Activated naive CD8-positive, alpha-beta T cell treated with anti-CD3 and anti-CD28 coated beads, Interleukin-2, amount 50 U/mL, for 24 hours (primary cell): ENCODE data around the gene CCNI.

ENCODE experiments used
- ATAC-seq: fragments of 150-1000 bp; cut with Tn5 transposase; one replicate; pipeline ENCODE4 v1.10.0; 2021
- DNase-seq: peaks from one replicate; pipeline ENCODE4 v3.0.0; 2021
- H3K27ac Mint-ChIP-seq: one replicate; pipeline ENCODE4 v1.8.0; 2021; ENCODE audit warnings: mild to moderate bottlenecking, mixed read lengths
- H3K27me3 Mint-ChIP-seq: one replicate; pipeline ENCODE4 v1.8.0; 2021; ENCODE audit warnings: mixed read lengths
- H3K36me3 Mint-ChIP-seq: one replicate; pipeline ENCODE4 v1.8.0; 2021; ENCODE audit warnings: low read depth, mixed read lengths
- H3K4me1 Mint-ChIP-seq: one replicate; pipeline ENCODE4 v1.8.0; 2021; ENCODE audit warnings: mixed read lengths
- H3K4me3 Mint-ChIP-seq: one replicate; pipeline ENCODE4 v1.8.0; 2021; ENCODE audit warnings: mild to moderate bottlenecking, moderate library complexity, mixed read lengths
- H3K9me3 Mint-ChIP-seq: one replicate; pipeline ENCODE4 v1.8.0; 2021; ENCODE audit warnings: mixed read lengths

CCNI gene

GRCh38 chr4:77012726-77013125 lies 63.1 kb downstream of the CCNI start:
- H3K4me1 Mint-ChIP-seq, result peaks cover 49% of the 10 kb centered on the region
- DNase-seq (no peak), ATAC-seq (no peak)
- H3K4me3 Mint-ChIP-seq, result no peak overlapping the region
- peaks cover 50% of the 10 kb centered on the region for H3K36me3 Mint-ChIP-seq
- no peaks in the 10 kb centered on the region for H3K9me3 Mint-ChIP-seq
- H3K27ac Mint-ChIP-seq, result no peak overlapping the region
- H3K27me3 Mint-ChIP-seq, result no peaks in the 10 kb centered on the region

GRCh38 chr4:77010841-77011354 lies 64.9 kb downstream of the CCNI start:
- peaks cover 46% of the 10 kb centered on the region for H3K36me3 Mint-ChIP-seq
- no peak overlapping the region for H3K27ac Mint-ChIP-seq
- DNase-seq (no peak), ATAC-seq (no peak)
- H3K4me3 Mint-ChIP-seq, result no peak overlapping the region
- H3K27me3 Mint-ChIP-seq, result no peaks in the 10 kb centered on the region
- H3K9me3 Mint-ChIP-seq, result no peaks in the 10 kb centered on the region
- H3K4me1 Mint-ChIP-seq, result peaks cover 64% of the 10 kb centered on the region

GRCh38 chr4:77009511-77010115 lies 66.2 kb downstream of the CCNI start:
- Mint-ChIP-seq H3K27me3 (no peaks in the 10 kb centered on the region), H3K4me3 (no peak overlapping the region), H3K36me3 (peaks cover 43% of the 10 kb centered on the region), H3K4me1 (peaks cover 65% of the 10 kb centered on the region), H3K27ac (no peak overlapping the region), H3K9me3 (no peaks in the 10 kb centered on the region)
- ATAC-seq, result no peak
- DNase-seq, result no peak

- H3K9me3 Mint-ChIP-seq, result no peaks in the 10 kb centered on the region
- peak; percentile 83 for ATAC-seq
- peaks cover 71% of the 10 kb centered on the region for H3K4me1 Mint-ChIP-seq
- H3K27me3 Mint-ChIP-seq, result no peaks in the 10 kb centered on the region
- H3K36me3 Mint-ChIP-seq, result peaks cover 39% of the 10 kb centered on the region
- peak overlapping the region; percentile 7 for H3K27ac Mint-ChIP-seq
- DNase-seq, result peak; percentile 30
- H3K4me3 Mint-ChIP-seq, result peak overlapping the region; percentile 3
Observed at GRCh38 chr4:77007358-77008230, 68.2 kb downstream of the CCNI start.

GRCh38 chr4:77006753-77007353 lies 68.9 kb downstream of the CCNI start:
- Mint-ChIP-seq H3K9me3 (no peaks in the 10 kb centered on the region), H3K4me1 (peaks cover 77% of the 10 kb centered on the region), H3K36me3 (peaks cover 43% of the 10 kb centered on the region), H3K27ac (no peak overlapping the region), H3K27me3 (no peaks in the 10 kb centered on the region), H3K4me3 (no peak overlapping the region)
- DNase-seq, result no peak
- ATAC-seq, result no peak

- peak overlapping the region; percentile 29 for H3K27ac Mint-ChIP-seq
- peak; percentile 85 for ATAC-seq
- DNase-seq, result no peak
- H3K27me3 Mint-ChIP-seq, result no peaks in the 10 kb centered on the region
- no peaks in the 10 kb centered on the region for H3K9me3 Mint-ChIP-seq
- peaks cover 53% of the 10 kb centered on the region for H3K4me1 Mint-ChIP-seq
- peaks cover 47% of the 10 kb centered on the region for H3K36me3 Mint-ChIP-seq
- H3K4me3 Mint-ChIP-seq, result no peak overlapping the region
Observed at GRCh38 chr4:77003400-77003799, 72.4 kb downstream of the CCNI start.

- Mint-ChIP-seq H3K36me3 (peaks cover 50% of the 10 kb centered on the region), H3K4me1 (peaks cover 45% of the 10 kb centered on the region), H3K27ac (peak overlapping the region; percentile 29), H3K9me3 (no peaks in the 10 kb centered on the region), H3K4me3 (no peak overlapping the region), H3K27me3 (no peaks in the 10 kb centered on the region)
- DNase-seq, result no peak
- ATAC-seq, result no peak
Observed at GRCh38 chr4:77002321-77003107, 73.3 kb downstream of the CCNI start.

GRCh38 chr4:77001907-77002306 lies 73.9 kb downstream of the CCNI start:
- Mint-ChIP-seq H3K36me3 (peaks cover 55% of the 10 kb centered on the region), H3K9me3 (no peaks in the 10 kb centered on the region), H3K27ac (no peak overlapping the region), H3K4me1 (peaks cover 39% of the 10 kb centered on the region), H3K4me3 (no peak overlapping the region), H3K27me3 (no peaks in the 10 kb centered on the region)
- DNase-seq (no peak), ATAC-seq (no peak)

GRCh38 chr4:76998251-76998901 lies 77.4 kb downstream of the CCNI start:
- no peaks in the 10 kb centered on the region for H3K27me3 Mint-ChIP-seq
- peaks cover 38% of the 10 kb centered on the region for H3K4me1 Mint-ChIP-seq

GRCh38 chr4:76997532-76997931 lies 78.3 kb downstream of the CCNI start:
- DNase-seq (no peak), ATAC-seq (no peak)
- H3K4me3 Mint-ChIP-seq, result no peak overlapping the region
- no peaks in the 10 kb centered on the region for H3K27me3 Mint-ChIP-seq
- H3K9me3 Mint-ChIP-seq, result no peaks in the 10 kb centered on the region
- H3K27ac Mint-ChIP-seq, result no peak overlapping the region
- H3K4me1 Mint-ChIP-seq, result peaks cover 38% of the 10 kb centered on the region
- H3K36me3 Mint-ChIP-seq, result peaks cover 53% of the 10 kb centered on the region

More at GRCh38 chr4:76998251-76998901, 77.4 kb downstream of the CCNI start:
- Mint-ChIP-seq H3K27ac (no peak overlapping the region), H3K36me3 (peaks cover 52% of the 10 kb centered on the region), H3K4me3 (no peak overlapping the region), H3K9me3 (no peaks in the 10 kb centered on the region)
- ATAC-seq (no peak), DNase-seq (no peak)
